ENCODE data around the gene LHX4. TPM values are rescaled to one million over a fixed set of nuclear protein-coding genes. Genes with fewer than 3 reads are reported as not detected.

LHX4 gene
- total RNA-seq, 2 donors from 2014 or later: not detected

DNA sequence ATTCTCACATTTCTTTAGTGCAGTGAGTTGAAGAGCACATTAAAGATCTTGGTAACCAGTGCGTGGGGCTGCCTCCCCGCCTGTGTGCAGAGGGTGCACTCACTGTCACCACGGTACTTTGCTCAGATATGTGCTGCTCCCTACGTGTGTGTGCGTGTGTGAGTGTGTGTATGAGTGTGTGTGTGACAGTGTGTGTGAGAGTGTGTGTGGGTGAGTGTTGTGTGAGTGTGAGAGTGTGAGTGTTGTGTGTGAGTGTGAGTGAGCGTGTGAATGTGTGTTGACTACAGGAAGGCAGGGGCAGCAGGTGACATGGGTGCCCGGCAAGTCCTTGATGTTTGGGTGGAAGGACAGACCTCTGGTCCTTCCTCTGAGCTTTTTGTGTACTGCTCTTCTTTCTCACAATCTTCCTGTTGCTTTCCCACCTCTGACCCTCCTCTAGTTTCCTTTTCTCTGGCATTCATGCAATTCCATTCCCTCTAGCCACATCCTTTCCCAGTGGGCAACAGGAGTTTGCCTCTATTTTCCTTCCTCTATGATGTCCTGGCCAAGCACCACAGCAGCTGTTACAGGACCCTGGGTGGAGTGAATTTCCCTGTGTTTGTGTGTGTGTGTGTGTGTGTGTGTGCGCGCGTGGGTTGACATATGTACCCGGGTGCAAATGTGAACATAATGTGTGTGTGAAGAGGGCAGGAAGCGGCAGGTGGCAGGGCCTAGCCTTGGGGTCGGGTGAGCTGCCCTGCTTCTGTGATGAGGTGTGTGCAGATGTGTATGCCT is 19.8 kb downstream of the LHX4 start:
- WGBS, 2 experiments (ENCODE audit: insufficient coverage in 1 of 2, insufficient read length in 1 of 2): 91% methylated on average over 10 to 13 of the region's 13 CpGs
- TF ChIP-seq, protein P1, sequence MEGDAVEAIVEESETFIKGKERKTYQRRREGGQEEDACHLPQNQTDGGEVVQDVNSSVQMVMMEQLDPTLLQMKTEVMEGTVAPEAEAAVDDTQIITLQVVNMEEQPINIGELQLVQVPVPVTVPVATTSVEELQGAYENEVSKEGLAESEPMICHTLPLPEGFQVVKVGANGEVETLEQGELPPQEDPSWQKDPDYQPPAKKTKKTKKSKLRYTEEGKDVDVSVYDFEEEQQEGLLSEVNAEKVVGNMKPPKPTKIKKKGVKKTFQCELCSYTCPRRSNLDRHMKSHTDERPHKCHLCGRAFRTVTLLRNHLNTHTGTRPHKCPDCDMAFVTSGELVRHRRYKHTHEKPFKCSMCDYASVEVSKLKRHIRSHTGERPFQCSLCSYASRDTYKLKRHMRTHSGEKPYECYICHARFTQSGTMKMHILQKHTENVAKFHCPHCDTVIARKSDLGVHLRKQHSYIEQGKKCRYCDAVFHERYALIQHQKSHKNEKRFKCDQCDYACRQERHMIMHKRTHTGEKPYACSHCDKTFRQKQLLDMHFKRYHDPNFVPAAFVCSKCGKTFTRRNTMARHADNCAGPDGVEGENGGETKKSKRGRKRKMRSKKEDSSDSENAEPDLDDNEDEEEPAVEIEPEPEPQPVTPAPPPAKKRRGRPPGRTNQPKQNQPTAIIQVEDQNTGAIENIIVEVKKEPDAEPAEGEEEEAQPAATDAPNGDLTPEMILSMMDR (conservative IDR thresholded peaks at IDR 0.05): no peak
- H3K27ac ChIP-seq (ENCODE audit: low read depth, low read length): no peak overlapping the region
- no peak overlapping the region for H3K4me3 ChIP-seq (ENCODE audit: low read length)
- no peaks in the 10 kb centered on the region for H3K27me3 ChIP-seq (ENCODE audit: control insufficient read depth, insufficient read depth, low read length, poor library complexity, severe bottlenecking)
- H3K36me3 ChIP-seq (ENCODE audit: control insufficient read depth, insufficient read depth, low read length): no peaks in the 10 kb centered on the region
- Mint-ChIP-seq H3K9me3 (no peaks in the 10 kb centered on the region), H3K4me1 (no peaks in the 10 kb centered on the region), H3K27ac (no peak overlapping the region), H3K36me3 (ENCODE audit: low read depth) (no peaks in the 10 kb centered on the region), H3K27me3 (ENCODE audit: insufficient read depth) (peaks cover 32% of the 10 kb centered on the region), H3K4me3 (no peak overlapping the region)
- no peaks in the 10 kb centered on the region for H3K9me3 ChIP-seq (ENCODE audit: control insufficient read depth, low read length)
- DNase-seq: no peak
- H3K4me1 ChIP-seq (ENCODE audit: control insufficient read depth, insufficient read depth, low read length): no peaks in the 10 kb centered on the region
- no peak overlapping the region for H3K9ac ChIP-seq (ENCODE audit: extremely low read depth, low read length, poor library complexity, severe bottlenecking)

DNA sequence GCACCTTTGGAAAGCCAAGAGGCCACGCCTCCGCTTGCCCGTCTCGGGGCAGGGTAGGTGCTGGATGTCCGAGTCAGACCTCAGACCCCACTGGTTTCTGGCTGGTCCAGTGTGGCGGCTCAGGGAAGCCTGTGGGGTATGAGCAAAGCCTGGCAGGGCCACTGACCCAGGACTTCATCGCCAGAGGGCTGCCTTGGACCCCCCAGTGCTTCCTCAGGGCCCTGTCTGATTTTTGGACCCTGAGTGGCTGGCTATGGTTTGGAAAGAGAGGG is 20.4 kb downstream of the LHX4 start:
- Mint-ChIP-seq H3K27ac (no peak overlapping the region), H3K27me3 (ENCODE audit: insufficient read depth) (peaks cover 29% of the 10 kb centered on the region), H3K9me3 (no peaks in the 10 kb centered on the region), H3K36me3 (ENCODE audit: low read depth) (no peaks in the 10 kb centered on the region), H3K4me1 (no peaks in the 10 kb centered on the region), H3K4me3 (no peak overlapping the region)
- Histone ChIP-seq H3K4me1 (ENCODE audit: control insufficient read depth, insufficient read depth, low read length) (no peaks in the 10 kb centered on the region), H3K9me3 (ENCODE audit: control insufficient read depth, low read length) (no peaks in the 10 kb centered on the region), H3K27me3 (ENCODE audit: control insufficient read depth, insufficient read depth, low read length, poor library complexity, severe bottlenecking) (no peaks in the 10 kb centered on the region), H3K9ac (ENCODE audit: extremely low read depth, low read length, poor library complexity, severe bottlenecking) (no peak overlapping the region), H3K27ac (ENCODE audit: low read depth, low read length) (no peak overlapping the region), H3K36me3 (ENCODE audit: control insufficient read depth, insufficient read depth, low read length) (no peaks in the 10 kb centered on the region), H3K4me3 (ENCODE audit: low read length) (no peak overlapping the region)
- WGBS, 2 experiments (ENCODE audit: insufficient coverage in 1 of 2, insufficient read length in 1 of 2): 93 to 100% methylated on average over 1 to 7 of the region's 7 CpGs
- DNase-seq: no peak
- TF ChIP-seq, protein P1 (conservative IDR thresholded peaks at IDR 0.05): no peak

DNA sequence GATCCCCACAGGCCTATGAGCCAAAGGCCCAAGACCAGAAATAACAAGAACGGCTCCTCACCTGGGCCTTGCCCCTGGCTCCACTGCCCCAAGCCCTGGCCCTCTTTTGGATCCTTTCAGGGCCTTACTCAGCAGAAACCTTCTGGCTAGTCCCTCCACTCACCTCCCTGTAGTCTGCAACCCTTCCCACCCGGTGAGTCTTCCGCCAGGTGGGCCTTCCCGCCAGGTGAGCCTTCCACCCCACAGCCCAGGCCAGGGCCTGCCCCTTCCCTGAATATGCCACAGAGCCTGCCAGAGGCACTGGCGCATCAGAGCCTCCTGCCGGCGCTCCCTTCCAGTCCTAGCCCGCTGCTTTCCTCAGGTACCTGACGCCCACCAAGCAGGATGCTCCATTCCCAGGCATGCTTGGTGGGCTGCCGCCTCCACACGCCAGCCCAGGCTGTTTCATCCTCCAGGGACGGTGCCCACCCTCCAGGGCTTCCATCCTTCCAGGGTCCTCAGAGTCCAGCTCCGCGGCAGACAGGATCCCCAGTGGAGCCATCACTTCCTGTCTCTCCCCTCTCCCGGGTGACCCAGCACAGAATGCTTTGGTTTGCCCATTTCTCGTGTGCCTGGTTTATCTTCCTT is 20.9 kb downstream of the LHX4 start:
- H3K4me3 ChIP-seq (ENCODE audit: low read length): no peak overlapping the region
- no peaks in the 10 kb centered on the region for H3K27me3 ChIP-seq (ENCODE audit: control insufficient read depth, insufficient read depth, low read length, poor library complexity, severe bottlenecking)
- WGBS, 2 experiments (ENCODE audit: insufficient coverage in 1 of 2, insufficient read length in 1 of 2): 81 to 84% methylated on average over 10 to 16 of the region's 16 CpGs
- TF ChIP-seq, protein P1 (conservative IDR thresholded peaks at IDR 0.05): no peak
- no peak overlapping the region for H3K9ac ChIP-seq (ENCODE audit: extremely low read depth, low read length, poor library complexity, severe bottlenecking)
- no peaks in the 10 kb centered on the region for H3K9me3 ChIP-seq (ENCODE audit: control insufficient read depth, low read length)
- H3K4me1 ChIP-seq (ENCODE audit: control insufficient read depth, insufficient read depth, low read length): no peaks in the 10 kb centered on the region
- no peaks in the 10 kb centered on the region for H3K36me3 Mint-ChIP-seq (ENCODE audit: low read depth)
- peaks cover 29% of the 10 kb centered on the region for H3K27me3 Mint-ChIP-seq (ENCODE audit: insufficient read depth)
- no peaks in the 10 kb centered on the region for H3K36me3 ChIP-seq (ENCODE audit: control insufficient read depth, insufficient read depth, low read length)
- H3K27ac ChIP-seq (ENCODE audit: low read depth, low read length): no peak overlapping the region
- no peak overlapping the region for H3K27ac Mint-ChIP-seq
- H3K4me1 Mint-ChIP-seq: no peaks in the 10 kb centered on the region
- H3K9me3 Mint-ChIP-seq: no peaks in the 10 kb centered on the region
- no peak for DNase-seq
- no peak overlapping the region for H3K4me3 Mint-ChIP-seq
